PC-3 (cell line): Measurements from ENCODE around the gene TP63. TPM values are rescaled to one million over a fixed set of nuclear protein-coding genes. Genes with fewer than 3 reads are reported as not detected.

ENCODE experiments used
- ATAC-seq: fragments of 200-7000 bp; cut with Tn5 transposase; 2 replicates; pipeline ENCODE4 v1.9.1; 2020; ENCODE audit warnings: mild to moderate bottlenecking, moderate library complexity
- BruUV-seq: library from RNA; stranded (reverse); fragments of 400-500 nt; replicated peaks from 2 replicates; lab custom pipeline; 2021; lab: Mats Ljungman, UMichigan
- CTCF ChIA-PET: fragments of 300-600 bp; sonication (Branson Sonifier 250); formaldehyde crosslinking; loops from one replicate; lab custom pipeline; 2022; ENCODE audit warnings: antibody characterized with exemption; lab: Charles Lee
- POLR2A ChIA-PET: fragments of 300-600 bp; sonication (Branson Sonifier 250); formaldehyde crosslinking; loops from one replicate; lab custom pipeline; 2022; ENCODE audit warnings: antibody characterized with exemption; ENCODE audit not compliant: unreplicated experiment; lab: Charles Lee
- DNase-seq: peaks from one replicate; pipeline ENCODE4 v3.0.0-alpha.2; 2015
- H2AFZ ChIP-seq: fragments of 300-600 bp; sonication (generic); 2 replicates; pipeline ENCODE4 v1.6.0; 2016; ENCODE audit warnings: antibody characterized with exemption, low read length
- H3F3A ChIP-seq: fragments of 300-600 bp; sonication (generic); one replicate; pipeline ENCODE4 v1.6.0; 2017; ENCODE audit warnings: antibody characterized with exemption, low read length, control low read depth, mild to moderate bottlenecking; ENCODE audit not compliant: unreplicated experiment
- H3K27ac ChIP-seq: fragments of 300-600 bp; sonication (generic); 2 replicates; pipeline ENCODE4 v1.5.1; 2016; ENCODE audit warnings: mild to moderate bottlenecking, low read length
- H3K27me3 ChIP-seq: fragments of 300-600 bp; sonication (generic); 2 replicates; pipeline ENCODE4 v1.6.1; 2016; ENCODE audit warnings: low read length, mixed read lengths
- H3K36me3 ChIP-seq: fragments of 300-600 bp; sonication (generic); 2 replicates; pipeline ENCODE4 v1.6.1; 2016; ENCODE audit warnings: low read depth, mixed run types, low read length, mixed read lengths
- H3K4me1 ChIP-seq: fragments of 300-600 bp; sonication (generic); 2 replicates; pipeline ENCODE4 v1.5.1; 2016; ENCODE audit warnings: low read length; ENCODE audit not compliant: insufficient read depth
- H3K4me2 ChIP-seq: fragments of 300-600 bp; sonication (generic); 2 replicates; pipeline ENCODE4 v1.6.0; 2016; ENCODE audit warnings: low read length
- H3K4me3 ChIP-seq: fragments of 300-600 bp; sonication (generic); 2 replicates; pipeline ENCODE4 v1.5.1; 2016; ENCODE audit warnings: mild to moderate bottlenecking, low read length, mixed read lengths
- H3K79me2 ChIP-seq: fragments of 300-600 bp; sonication (generic); 2 replicates; pipeline ENCODE4 v1.6.1; 2017; ENCODE audit warnings: low read length, mixed read lengths
- H3K9ac ChIP-seq: fragments of 300-600 bp; sonication (generic); 2 replicates; pipeline ENCODE4 v1.6.0; 2016; ENCODE audit warnings: mild to moderate bottlenecking, low read length
- H3K9me2 ChIP-seq: fragments of 300-600 bp; sonication (generic); replicated peaks from 2 replicates; pipeline ENCODE4 v1.6.1; 2016; ENCODE audit warnings: mixed run types, low read length, mixed read lengths
- H3K9me3 ChIP-seq: fragments of 300-600 bp; sonication (generic); 2 replicates; pipeline ENCODE4 v1.6.1; 2016; ENCODE audit warnings: low read length, mixed read lengths
- H4K20me1 ChIP-seq: fragments of 300-600 bp; sonication (generic); 2 replicates; pipeline ENCODE4 v1.6.1; 2016; ENCODE audit warnings: low read length, mixed read lengths
- CTCF ChIP-seq: fragments of 300-600 bp; sonication (generic); conservative IDR thresholded peaks from 2 replicates; pipeline ENCODE4 v1.5.1; 2017; ENCODE audit warnings: antibody characterized with exemption, low read depth, mild to moderate bottlenecking, low read length
- EZH2 ChIP-seq: fragments of 300-600 bp; sonication (generic); IDR thresholded peaks from one replicate; pipeline ENCODE4 v1.6.1; 2017; ENCODE audit warnings: antibody characterized with exemption, mild to moderate bottlenecking, low read length; ENCODE audit not compliant: unreplicated experiment
- EZH2phosphoT487 ChIP-seq: fragments of 300-600 bp; sonication (generic); IDR thresholded peaks from 2 replicates; pipeline ENCODE4 v1.6.1; 2018; ENCODE audit warnings: mild to moderate bottlenecking, antibody characterized with exemption, low read length, borderline replicate concordance
- intact Hi-C: fragments of 100-400 bp; cut with micrococcal nuclease; formaldehyde crosslinking; loops from 2 replicates; pipeline ENCODE4 v1.9.0; 2023
- total RNA-seq: library from RNA; depleted of rRNA; stranded (reverse); fragments of >200 nt; gene quantifications from 2 replicates; pipeline ENCODE4 v1.2.3, GENCODE V29; 2014

The TP63 gene
- total RNA-seq, 1 experiment from 2014 or later, result 0.29 TPM

GRCh38 chr3:189688262-189688661, 57.1 kb downstream of the TP63 start:
- H3K9me2 ChIP-seq, result no peaks in the 10 kb centered on the region
- BruUV-seq, result no TSS peak
- H3K4me3 ChIP-seq, result no peak overlapping the region
- no peaks in the 10 kb centered on the region for H3K9me3 ChIP-seq
- no peak for ATAC-seq
- H4K20me1 ChIP-seq, result no peaks in the 10 kb centered on the region
- ChIA-PET POLR2A (interaction anchor here (0.5 to 0.6 kb wide), 3 partner anchors 93 to 529 kb away, joined by 3 to 5 read pairs (median 3); no protein-coding TSS in a partner anchor), CTCF (interaction anchor here (0.6 kb wide), 1 partner anchor 256 kb away, joined by 4 read pairs; no protein-coding TSS in a partner anchor)
- H3K9ac ChIP-seq, result no peak overlapping the region
- H3F3A ChIP-seq, result peaks cover 5% of the 10 kb centered on the region
- peaks cover 44% of the 10 kb centered on the region for H3K4me1 ChIP-seq
- no peak for DNase-seq
- intact Hi-C loops, result loop anchor here (5.0 to 10.0 kb wide), 2 partner anchors 126 to 413 kb away; no protein-coding TSS in a partner anchor
- H3K36me3 ChIP-seq, result no peaks in the 10 kb centered on the region
- TF ChIP-seq EZH2phosphoT487 (no peak), CTCF (no peak), EZH2 (no peak)
- H3K27me3 ChIP-seq, result no peaks in the 10 kb centered on the region
- H2AFZ ChIP-seq, result peak overlapping the region; percentile 49; the same call in 1 of the 2 replicates
- H3K27ac ChIP-seq, result no peak overlapping the region
- no peaks in the 10 kb centered on the region for H3K79me2 ChIP-seq
- H3K4me2 ChIP-seq, result no peak overlapping the region

GRCh38 chr3:189689625-189690024, 58.4 kb downstream of the TP63 start:
- no peak overlapping the region for H3K4me2 ChIP-seq
- POLR2A ChIA-PET, result no interaction called here
- no peaks in the 10 kb centered on the region for H3K9me3 ChIP-seq
- H3K27me3 ChIP-seq, result no peaks in the 10 kb centered on the region
- H3K4me3 ChIP-seq, result no peak overlapping the region
- intact Hi-C loops, result loop anchor here (5.0 to 10.0 kb wide), 2 partner anchors 127 to 415 kb away; no protein-coding TSS in a partner anchor
- H4K20me1 ChIP-seq, result no peaks in the 10 kb centered on the region
- CTCF ChIA-PET, result no interaction called here
- peaks cover 40% of the 10 kb centered on the region for H3K4me1 ChIP-seq
- no peaks in the 10 kb centered on the region for H3K36me3 ChIP-seq
- no peak for TF ChIP-seq CTCF
- no peak for TF ChIP-seq EZH2phosphoT487
- TF ChIP-seq EZH2, result no peak
- no peak overlapping the region for H2AFZ ChIP-seq
- BruUV-seq, result no TSS peak
- ATAC-seq, result no peak
- H3K9me2 ChIP-seq, result no peaks in the 10 kb centered on the region
- DNase-seq, result no peak
- no peak overlapping the region for H3K9ac ChIP-seq
- no peaks in the 10 kb centered on the region for H3K79me2 ChIP-seq
- no peak overlapping the region for H3K27ac ChIP-seq
- peaks cover 5% of the 10 kb centered on the region for H3F3A ChIP-seq

DNA sequence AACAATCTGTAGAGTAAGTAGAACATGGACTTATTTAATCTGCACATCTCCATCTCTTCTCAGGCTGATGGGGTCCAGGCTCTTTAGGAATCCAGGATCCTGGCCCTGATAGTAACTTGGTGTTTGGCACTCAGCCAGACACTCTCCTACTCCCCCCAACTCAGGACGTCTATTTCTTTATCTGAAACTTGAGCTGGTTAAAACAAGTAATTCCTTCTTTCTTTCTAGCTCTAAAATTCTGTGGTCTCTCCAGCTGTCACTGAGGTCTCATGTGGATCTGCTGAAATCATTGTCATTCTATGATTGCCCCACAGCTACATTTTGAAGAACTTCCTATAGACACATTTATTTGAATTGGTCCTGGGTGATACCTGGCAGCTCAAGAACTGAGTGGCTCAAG, 59.0 kb downstream of the TP63 start:
- ATAC-seq (no peak), DNase-seq (no peak)
- Histone ChIP-seq H3K9me2 (no peaks in the 10 kb centered on the region), H3K36me3 (no peaks in the 10 kb centered on the region), H3K9ac (no peak overlapping the region), H3K27ac (no peak overlapping the region), H3K9me3 (no peaks in the 10 kb centered on the region), H3F3A (peaks cover 5% of the 10 kb centered on the region), H4K20me1 (no peaks in the 10 kb centered on the region), H3K79me2 (no peaks in the 10 kb centered on the region), H3K4me2 (no peak overlapping the region), H3K27me3 (no peaks in the 10 kb centered on the region), H3K4me1 (peaks cover 35% of the 10 kb centered on the region), H3K4me3 (no peak overlapping the region), H2AFZ (no peak overlapping the region)
- ChIA-PET CTCF (no interaction called here), POLR2A (no interaction called here)
- BruUV-seq, result no TSS peak
- intact Hi-C loops, result no loop called here
- TF ChIP-seq EZH2phosphoT487 (no peak), EZH2 (no peak), CTCF (no peak)
